Adrenal gland (tissue), 12 donors: Measurements from ENCODE around the gene SELENOP. TPM values are rescaled to one million over a fixed set of nuclear protein-coding genes. Genes with fewer than 3 reads are reported as not detected.
A peak's percentile ranks its signal among the peaks of the same experiment; 100 is the strongest.

ENCODE experiments used
- DNase-seq, 7 donors: peaks; one replicate each; pipeline ENCODE4 v3.0.0-alpha.2; 2019 to 2020
- H3K27ac ChIP-seq, 5 donors: fragments of 200-600 bp; sonication (generic) in 4 of 5; 1 replicate in 3 of 5; 2 replicates in 2 of 5; pipeline versions ENCODE4 v1.5.1 to v1.8.0; 2016 to 2020; ENCODE audit warnings: mild to moderate bottlenecking in 1 of 5
- H3K27me3 ChIP-seq: fragments of 200-600 bp; 2 replicates; pipeline ENCODE4 v1.8.0; 2021
- H3K36me3 ChIP-seq, 2 donors: fragments of 200-600 bp; replicated peaks in 1 of 2; 1 replicate in 1 of 2; 2 replicates in 1 of 2; pipeline versions ENCODE4 v1.5.1 to v1.8.0; 2018 to 2022
- H3K4me1 ChIP-seq, 2 donors: fragments of 200-600 bp; replicated peaks in 1 of 2; 1 replicate in 1 of 2; 2 replicates in 1 of 2; pipeline versions ENCODE4 v1.5.1 to v1.8.0; 2018 to 2021
- H3K4me3 ChIP-seq, 4 donors: fragments of 200-600 bp; sonication (generic) in 3 of 4; one replicate each; pipeline ENCODE4 v1.5.1; 2016 to 2018
- H3K9me3 ChIP-seq, 3 donors: fragments of 200-600 bp; sonication (generic) in 1 of 3; replicated peaks in 1 of 3; 1 replicate in 2 of 3; 2 replicates in 1 of 3; pipeline versions ENCODE4 v1.5.1 to v1.8.0; 2016 to 2021
- CTCF ChIP-seq, 6 experiments: fragments of 450-650 bp in 4 of 6; fragments of 200-600 bp in 2 of 6; sonication (generic) in 1 of 6; IDR thresholded peaks; 1 replicate in 5 of 6; 2 replicates in 1 of 6; pipeline versions ENCODE4 v1.5.1 to v1.8.0; 2016 to 2021; ENCODE audit warnings: antibody characterized with exemption in 6 of 6, mild to moderate bottlenecking in 2 of 6, moderate library complexity in 1 of 6
- POLR2A ChIP-seq, 2 donors: fragments of 450-650 bp; IDR thresholded peaks; one replicate each; pipeline ENCODE4 v1.6.1; 2017; ENCODE audit warnings: antibody characterized with exemption in 2 of 2, mild to moderate bottlenecking in 2 of 2, moderate library complexity in 1 of 2
- WGBS, 4 donors: extraction: QIAGEN DNeasy Blood & Tissue Kit in 2 of 4; methylation state at CpG; one replicate each; pipeline versions ENCODE4 v1.1.5 to v1.1.7; 2013 to 2017; 5-methylcytosine and 5-hydroxymethylcytosine counted together
- intact Hi-C, 2 donors: fragments of 100-400 bp; cut with DNase I; formaldehyde crosslinking; loops; one replicate each; pipeline versions ENCODE4 v1.14.1 to v1.15.0; 2022 to 2023
- polyA plus RNA-seq, 3 donors: library from polyadenylated mRNA; stranded (reverse); fragments of 200-250 nt in 2 of 3; fragments of 350-450 nt in 1 of 3; fragmentation: Illumina TruSeq in 1 of 3; extraction: RNeasy Lipid Tissue Mini Kit (QIAGEN cat#74804) in 1 of 3; gene quantifications; one replicate each; pipeline ENCODE4 v1.2.3, GENCODE V29; 2013 to 2014
- total RNA-seq, 9 donors: library from RNA; depleted of rRNA in 4 of 9; stranded (reverse); fragments of >200 nt in 4 of 9; fragments of 120-200 nt in 1 of 9; fragmentation: NEBNext Ultra II Directional in 1 of 9; extraction: Animal tissue kit (Norgen Biotek cat#: 25700) in 1 of 9; gene quantifications; one replicate each; pipeline versions ENCODE4 v1.1.0 to v1.2.4, GENCODE V29; 2013 to 2023
- donor health status: healthy with polysubstance abuse.
- donor health status: Bipolar disorder and iron deficiency.
- donor health status: DM: yes; HTN: yes; CAD: no.
- donor health status: DM: no; HTN: no; CAD: no.
- donor health status: DM: no; HTN: no; CAD: no.
- donor health status: DM: yes; HTN: yes; CAD: no.

Gene SELENOP
- total and polyA plus RNA-seq, 12 donors: 66.0 to 1,654 (median 662) TPM

DNA sequence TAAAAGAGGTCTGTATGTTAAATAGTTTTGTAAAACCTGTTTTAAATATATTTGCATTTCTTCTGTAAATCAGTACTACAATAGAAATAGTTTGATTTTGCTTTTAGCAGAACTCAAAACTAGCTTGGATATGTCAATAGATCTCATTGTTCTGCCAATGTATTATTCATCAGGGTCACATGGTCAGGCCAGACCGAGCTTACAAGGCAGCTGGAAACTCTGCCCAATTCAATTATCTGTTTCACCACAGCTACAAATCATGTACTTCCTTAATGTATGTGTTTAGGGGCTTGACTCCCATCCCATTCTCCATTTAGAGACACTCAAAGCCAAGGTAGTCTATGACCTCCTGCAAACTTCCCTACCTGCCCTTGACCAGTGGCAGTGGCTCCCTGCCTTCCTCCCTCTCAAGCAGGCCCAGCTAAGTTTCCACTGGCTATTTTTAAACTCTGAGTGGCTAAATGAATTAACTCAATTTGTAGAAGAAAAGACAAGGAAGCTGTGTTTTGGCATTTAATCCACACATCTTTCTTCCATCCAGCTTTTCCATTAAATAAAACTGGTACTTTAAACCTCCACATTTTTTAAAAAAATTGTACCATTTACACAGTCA lies 46.4 kb upstream of the SELENOP start:
- Histone ChIP-seq H3K4me3 (no peak overlapping the region), H3K27me3 (no peaks in the 10 kb centered on the region), H3K9me3 (no peaks in the 10 kb centered on the region), H3K4me1 (peaks cover 11 to 33% of the 10 kb centered on the region in 2 donors), H3K27ac (peak overlapping the region in 3 of 5 donors; percentile 30 to 80 (median 62)), H3K36me3 (no peaks in the 10 kb centered on the region)
- TF ChIP-seq CTCF (IDR thresholded peaks at IDR 0.05) (no peak), POLR2A (IDR thresholded peaks at IDR 0.05) (no peak)
- intact Hi-C loops: no loop called here
- DNase-seq: no peak
- WGBS, 4 donors: 5 to 8% (median 5%) methylated on average over 1 of the region's 1 CpG

GRCh38 chr5:42855811-42856210 lies 44.1 kb upstream of the SELENOP start:
- Histone ChIP-seq H3K27ac (no peak overlapping the region), H3K4me3 (no peak overlapping the region), H3K27me3 (no peaks in the 10 kb centered on the region), H3K9me3 (no peaks in the 10 kb centered on the region), H3K4me1 (peaks cover 11 to 34% of the 10 kb centered on the region in 2 donors), H3K36me3 (no peaks in the 10 kb centered on the region)
- no peak for TF ChIP-seq POLR2A (IDR thresholded peaks at IDR 0.05)
- WGBS, 4 donors: 33 to 75% (median 51%) methylated on average over 1 to 2 of the region's 2 CpGs
- DNase-seq: no peak
- intact Hi-C loops: no loop called here

DNA sequence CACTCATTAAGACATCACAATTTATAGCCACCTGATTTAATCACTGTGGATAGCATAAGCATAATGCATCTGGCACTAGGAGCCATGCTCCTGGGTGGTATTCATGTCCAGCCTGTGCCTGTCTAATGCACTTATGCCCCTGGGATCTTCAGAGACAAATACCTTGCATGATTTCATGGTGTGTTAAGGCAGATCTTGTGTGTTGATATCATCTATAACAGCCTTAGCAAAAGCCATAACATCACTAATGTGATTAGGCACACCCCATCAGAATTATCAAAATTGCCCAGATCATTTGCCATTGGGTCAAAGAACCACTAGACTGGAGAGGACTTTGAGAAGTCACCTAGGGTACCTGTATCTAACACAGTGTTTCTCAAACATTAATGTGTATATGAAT lies 43.7 kb upstream of the SELENOP start:
- H3K27ac ChIP-seq: peak overlapping the region in 1 of 5 donors; percentile 7
- no peaks in the 10 kb centered on the region for H3K36me3 ChIP-seq
- no peak for DNase-seq
- intact Hi-C loops: no loop called here
- TF ChIP-seq POLR2A (IDR thresholded peaks at IDR 0.05) (no peak), CTCF (IDR thresholded peaks at IDR 0.05) (no peak)
- H3K27me3 ChIP-seq: no peaks in the 10 kb centered on the region
- H3K4me1 ChIP-seq: peaks cover 11 to 34% of the 10 kb centered on the region in 2 donors
- H3K9me3 ChIP-seq: no peaks in the 10 kb centered on the region
- H3K4me3 ChIP-seq: no peak overlapping the region

GRCh38 chr5:42854795-42855194 lies 43.1 kb upstream of the SELENOP start:
- intact Hi-C loops: no loop called here
- 72 to 88% (median 80%) methylated on average over 1 of the region's 1 CpG for WGBS, 4 donors
- Histone ChIP-seq H3K9me3 (no peaks in the 10 kb centered on the region), H3K4me1 (peaks cover 11 to 34% of the 10 kb centered on the region in 2 donors), H3K27me3 (no peaks in the 10 kb centered on the region), H3K36me3 (no peaks in the 10 kb centered on the region), H3K4me3 (no peak overlapping the region), H3K27ac (peak overlapping the region in 2 of 5 donors; percentile 7 to 21)
- TF ChIP-seq CTCF (IDR thresholded peaks at IDR 0.05): no peak
- TF ChIP-seq POLR2A (IDR thresholded peaks at IDR 0.05): no peak
- no peak for DNase-seq

DNA sequence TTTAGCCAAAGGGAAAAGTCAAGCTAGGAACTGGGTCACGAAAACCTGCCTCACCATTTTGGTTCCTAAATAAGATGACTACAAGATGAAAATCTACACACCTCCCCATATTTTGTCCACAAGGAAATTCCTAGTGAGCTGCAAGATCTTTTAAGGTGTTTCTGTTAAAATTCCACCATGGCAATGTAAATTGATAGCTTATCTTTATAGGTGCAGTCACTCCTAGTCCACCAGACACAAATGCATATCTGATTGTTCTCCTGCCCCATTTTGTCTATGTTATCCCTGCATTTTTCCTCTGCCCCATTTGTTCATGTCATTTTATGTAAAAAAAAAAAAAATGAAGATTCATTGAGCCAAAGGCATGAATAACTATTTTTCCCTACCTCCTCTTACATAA lies 41.1 kb upstream of the SELENOP start:
- TF ChIP-seq CTCF (IDR thresholded peaks at IDR 0.05): no peak
- TF ChIP-seq POLR2A (IDR thresholded peaks at IDR 0.05): no peak
- DNase-seq: no peak
- Histone ChIP-seq H3K27me3 (no peaks in the 10 kb centered on the region), H3K27ac (no peak overlapping the region), H3K4me3 (no peak overlapping the region), H3K9me3 (no peaks in the 10 kb centered on the region), H3K36me3 (no peaks in the 10 kb centered on the region), H3K4me1 (peaks cover 6 to 23% of the 10 kb centered on the region in 2 donors)
- 93 to 100% (median 97%) methylated on average over 1 of the region's 1 CpG for WGBS, 4 donors
- intact Hi-C loops: no loop called here
